Right atrium auricular region (tissue), 2 donors: ENCODE data around the gene FAM3B. TPM values are rescaled to one million over a fixed set of nuclear protein-coding genes. Genes with fewer than 3 reads are reported as not detected.
"Not testable (repeated sequence)": the region's sequence is repeated elsewhere in the genome, so short reads cannot be mapped to it uniquely, and the experiment has no call there.

Experiments used
- DNase-seq: peaks from one replicate; pipeline ENCODE4 v3.0.0-alpha.2; 2019; ENCODE audit warnings: low spot score
- H3K27ac ChIP-seq, 2 donors: fragments of 200-600 bp; sonication (generic); 1 replicate in 1 of 2; 2 replicates in 1 of 2; pipeline ENCODE4 v1.5.1; 2016 to 2019
- H3K27me3 ChIP-seq, 2 donors: fragments of 200-600 bp; sonication (generic); one replicate each; pipeline versions ENCODE4 v1.5.1 to v1.6.0; 2017 to 2019
- H3K36me3 ChIP-seq: fragments of 200-600 bp; sonication (generic); one replicate; pipeline ENCODE4 v1.5.1; 2016
- H3K4me1 ChIP-seq, 2 donors: fragments of 200-600 bp; sonication (generic); one replicate each; pipeline versions ENCODE4 v1.5.1 to v1.6.0; 2017 to 2019
- H3K4me3 ChIP-seq, 2 donors: fragments of 200-600 bp; sonication (generic); 1 replicate in 1 of 2; 2 replicates in 1 of 2; pipeline ENCODE4 v1.5.1; 2017 to 2019; ENCODE audit warnings: mild to moderate bottlenecking in 1 of 2, moderate library complexity in 1 of 2
- H3K9me3 ChIP-seq, 2 donors: fragments of 200-600 bp; sonication (generic); one replicate each; pipeline ENCODE4 v1.5.1; 2019
- CTCF ChIP-seq, 2 donors: fragments of 200-600 bp; sonication (generic); IDR thresholded peaks; one replicate each; pipeline ENCODE4 v1.5.1; 2019; ENCODE audit warnings: antibody characterized with exemption in 2 of 2
- total RNA-seq, 2 donors: library from RNA; depleted of rRNA; stranded (reverse); fragments of >200 nt; gene quantifications; one replicate each; pipeline ENCODE4 v1.1.0, GENCODE V29; 2016

The FAM3B gene
- total RNA-seq, 2 donors from 2014 or later: not detected

DNA sequence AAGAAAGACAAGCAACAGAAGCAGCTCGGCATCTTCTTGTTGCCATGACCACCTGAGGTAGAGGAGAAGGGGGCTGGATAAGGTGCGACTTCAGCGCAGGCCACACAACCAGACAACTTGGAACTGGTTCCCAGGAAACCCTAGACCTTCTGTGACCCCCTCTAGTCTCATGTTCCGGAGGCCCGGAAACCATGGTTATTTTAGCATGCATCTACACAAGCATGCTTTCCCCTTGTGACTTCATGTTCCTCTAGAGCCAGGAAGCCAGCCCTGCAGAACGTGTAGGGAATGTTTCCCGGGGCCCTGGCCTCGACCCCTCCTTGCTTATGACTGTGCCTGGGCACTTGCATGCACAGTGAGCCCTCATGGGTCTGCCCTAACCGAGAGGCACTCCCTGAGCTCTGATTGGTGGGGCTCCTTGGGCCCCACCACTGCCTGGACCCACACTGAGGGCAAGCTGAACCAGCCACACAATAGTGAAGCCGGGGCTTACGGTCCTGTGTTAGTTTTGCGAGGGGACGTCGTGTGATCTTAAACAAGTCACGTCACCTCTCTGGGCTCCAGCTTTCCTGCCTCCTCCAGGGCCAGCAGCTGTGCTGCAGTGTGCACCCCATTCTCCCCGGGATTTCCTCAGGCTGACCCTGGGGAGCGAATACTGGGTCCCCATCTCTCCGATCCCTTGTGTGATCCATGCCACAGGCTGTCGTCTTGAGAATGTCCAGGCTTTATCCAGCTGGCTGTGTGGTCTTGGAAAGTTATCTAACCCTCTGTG lies 33.2 kb downstream of the FAM3B start:
- no peak for TF ChIP-seq CTCF (IDR thresholded peaks at IDR 0.05)
- Histone ChIP-seq H3K9me3 (no peaks in the 10 kb centered on the region), H3K4me3 (no peak overlapping the region), H3K27me3 (no peaks in the 10 kb centered on the region), H3K27ac (no peak overlapping the region), H3K36me3 (no peaks in the 10 kb centered on the region), H3K4me1 (no peaks in the 10 kb centered on the region)
- no peak for DNase-seq

DNA sequence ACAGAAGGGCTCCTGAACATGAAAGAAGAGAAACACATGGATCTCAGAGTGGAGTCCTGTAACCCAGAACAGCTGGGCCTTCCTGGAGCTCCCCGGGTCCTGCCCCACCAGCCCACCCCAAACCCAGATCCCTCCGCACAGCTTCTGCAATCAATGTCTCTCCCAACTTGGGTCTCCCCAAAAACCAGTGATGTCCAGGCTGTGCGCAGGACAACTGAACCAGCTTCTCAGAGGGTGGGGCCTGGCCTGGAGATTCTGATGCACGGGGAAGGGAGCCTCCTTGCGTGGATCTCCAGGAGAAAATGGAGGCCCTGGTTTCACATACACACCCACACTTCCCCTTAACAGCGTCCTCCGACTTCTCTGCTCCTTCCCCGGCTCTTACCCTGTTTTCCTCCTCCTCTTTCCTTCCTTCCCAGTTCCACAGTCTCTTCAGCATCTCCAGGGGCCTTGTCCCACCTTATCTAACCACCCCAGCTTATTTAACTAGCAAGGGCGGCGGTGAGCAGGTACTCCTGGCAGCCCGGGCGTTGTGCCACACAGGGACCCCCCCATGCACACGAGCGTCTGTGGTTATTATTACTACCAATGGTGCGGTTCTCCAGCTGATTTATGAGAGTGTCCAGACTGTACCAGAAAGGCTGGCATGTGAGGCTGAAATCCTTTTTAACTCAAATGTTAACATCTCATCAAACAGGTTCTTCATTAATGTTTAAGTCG lies 34.0 kb downstream of the FAM3B start:
- no peaks in the 10 kb centered on the region for H3K9me3 ChIP-seq
- no peak for TF ChIP-seq CTCF (IDR thresholded peaks at IDR 0.05)
- H3K27ac ChIP-seq: no peak overlapping the region
- H3K27me3 ChIP-seq: no peaks in the 10 kb centered on the region
- H3K4me3 ChIP-seq: no peak overlapping the region
- H3K4me1 ChIP-seq: no peaks in the 10 kb centered on the region
- H3K36me3 ChIP-seq: no peaks in the 10 kb centered on the region
- no peak for DNase-seq

DNA sequence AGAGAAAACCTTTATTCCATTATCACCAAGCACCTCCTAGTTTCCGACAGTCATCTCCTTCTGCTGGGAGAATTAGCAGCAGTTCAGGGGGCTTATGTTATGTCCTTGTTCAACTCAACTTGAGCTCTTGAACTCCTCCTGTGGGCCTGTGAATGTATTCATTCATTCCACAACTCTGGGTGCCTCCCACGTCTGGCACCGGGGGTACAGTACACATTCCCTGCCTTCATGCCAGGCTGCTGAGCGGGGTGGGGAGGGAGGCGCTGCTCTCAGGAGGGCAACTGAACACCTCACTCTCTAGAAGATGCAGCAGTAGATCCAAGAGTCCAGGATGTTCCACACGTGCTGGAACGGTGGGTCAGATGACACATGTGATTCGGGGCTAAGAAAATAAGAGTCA lies 40.9 kb downstream of the FAM3B start:
- Histone ChIP-seq H3K4me1 (peaks cover 0 to 13% of the 10 kb centered on the region in 2 donors), H3K27me3 (no peaks in the 10 kb centered on the region), H3K4me3 (no peak overlapping the region), H3K27ac (no peak overlapping the region), H3K36me3 (no peaks in the 10 kb centered on the region), H3K9me3 (no peaks in the 10 kb centered on the region)
- no peak for DNase-seq
- TF ChIP-seq CTCF (IDR thresholded peaks at IDR 0.05): no peak

DNA sequence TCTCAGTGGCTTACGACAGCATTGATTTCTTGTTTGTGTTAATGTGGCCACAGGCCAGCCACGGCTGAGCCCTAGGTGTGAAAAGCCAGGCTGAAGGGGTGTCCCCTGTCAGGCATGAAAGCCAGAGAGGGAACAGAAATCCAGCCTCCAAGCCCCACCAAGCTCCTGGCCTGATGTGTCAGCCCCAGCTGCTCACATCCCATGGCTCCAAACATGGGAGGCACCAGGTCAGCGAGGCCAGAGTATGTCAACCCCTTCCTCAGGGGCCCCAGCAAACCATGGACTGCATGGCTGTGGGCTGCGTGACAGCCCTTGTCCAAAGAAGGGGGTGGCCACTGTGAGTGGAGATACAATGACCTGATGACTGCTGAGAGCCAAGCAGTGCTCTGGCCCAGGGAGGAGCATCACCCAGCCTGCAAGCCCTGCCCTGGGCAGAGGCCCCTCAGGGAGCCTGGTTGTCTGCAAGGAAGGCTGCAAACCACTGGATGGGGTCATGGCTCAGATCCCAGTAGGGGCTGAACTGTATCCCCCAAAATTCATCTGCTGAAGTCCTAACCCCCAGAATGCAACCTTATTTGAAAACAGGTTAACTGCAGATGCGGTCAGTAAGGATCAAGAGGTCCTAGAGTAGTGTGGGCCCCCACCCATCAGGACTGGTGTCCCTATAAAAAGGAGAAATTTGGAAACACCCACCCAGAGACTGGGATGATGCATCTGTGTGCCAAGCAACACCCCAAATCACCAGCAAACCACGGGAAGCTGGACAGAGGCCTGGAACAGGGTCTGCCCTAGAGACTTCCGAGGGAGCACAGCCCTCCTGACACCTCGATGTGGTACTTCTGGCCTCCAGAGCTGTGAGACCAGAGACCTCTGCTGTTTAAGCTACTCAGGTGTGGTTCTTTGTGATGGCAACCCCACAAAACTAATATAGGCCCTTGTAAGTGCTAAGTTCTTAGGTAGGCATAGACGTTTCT lies 41.9 kb downstream of the FAM3B start:
- TF ChIP-seq CTCF (IDR thresholded peaks at IDR 0.05): no peak
- no peak overlapping the region for H3K27ac ChIP-seq

DNA sequence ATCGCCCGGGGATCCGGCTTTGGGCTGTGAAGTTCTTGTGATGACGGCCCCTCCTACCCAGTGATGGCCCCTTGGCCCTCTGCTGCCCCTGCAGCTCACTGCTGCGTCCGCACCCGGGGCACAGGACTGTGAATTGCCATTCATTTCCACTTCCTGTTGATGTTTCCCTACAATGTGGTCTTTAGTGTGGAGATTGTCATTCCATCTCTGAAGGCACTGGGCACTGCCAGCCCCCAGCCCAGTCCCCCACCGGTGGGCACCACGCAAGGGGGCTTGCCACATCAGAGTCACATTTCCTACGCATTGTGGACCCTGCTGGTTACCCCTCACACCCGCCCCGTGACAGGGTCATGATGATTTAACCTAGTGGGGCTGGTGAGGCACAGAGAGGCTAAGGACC lies 42.7 kb downstream of the FAM3B start:
- TF ChIP-seq CTCF (IDR thresholded peaks at IDR 0.05): no peak
- H3K9me3 ChIP-seq: no peaks in the 10 kb centered on the region
- H3K4me1 ChIP-seq: peaks cover 0 to 29% of the 10 kb centered on the region in 2 donors
- H3K27ac ChIP-seq: no peak overlapping the region
- peak; percentile 55 for DNase-seq
- H3K4me3 ChIP-seq: no peak overlapping the region
- H3K27me3 ChIP-seq: no peaks in the 10 kb centered on the region
- H3K36me3 ChIP-seq: no peaks in the 10 kb centered on the region

More for the DNA sequence above, 41.9 kb downstream of the FAM3B start:
- Histone ChIP-seq H3K36me3 (no peaks in the 10 kb centered on the region), H3K27me3 (no peaks in the 10 kb centered on the region), H3K9me3 (no peaks in the 10 kb centered on the region), H3K4me3 (no peak overlapping the region), H3K4me1 (peaks cover 0 to 21% of the 10 kb centered on the region in 2 donors)
- DNase-seq: no peak

- H3K9me3 ChIP-seq, H3K27me3 ChIP-seq, H3K27ac ChIP-seq, DNase-seq, H3K36me3 ChIP-seq, H3K4me3 ChIP-seq: not testable (repeated sequence)
- H3K4me1 ChIP-seq: peaks cover 0 to 30% of the 10 kb centered on the region in 2 donors
Observed at GRCh38 chr21:41359754-41360071, 43.1 kb downstream of the FAM3B start.
